K562 (cell line): Measurements from ENCODE around the gene CARD10. TPM values are rescaled to one million over a fixed set of nuclear protein-coding genes. Genes with fewer than 3 reads are reported as not detected.

Experiments
- ARID2 ChIP-seq: fragments of 450-650 bp; IDR thresholded peaks from 2 replicates; pipeline ENCODE4 v1.6.1; 2017; ENCODE audit warnings: antibody characterized with exemption, mild to moderate bottlenecking
- CBX5 ChIP-seq: IDR thresholded peaks from 2 replicates; pipeline ENCODE4 v1.6.1; 2014; ENCODE audit warnings: low read depth, borderline replicate concordance
- NCOR1 ChIP-seq: fragments of 450-650 bp; IDR thresholded peaks from 2 replicates; pipeline ENCODE4 v1.6.1; 2016; ENCODE audit warnings: mild to moderate bottlenecking, moderate library complexity
- NRF1 ChIP-seq, 2 experiments: fragments of 450-650 bp; IDR thresholded peaks in 1 of 2; conservative IDR thresholded peaks in 1 of 2; 2 replicates each; pipeline ENCODE4 v1.6.1; 2014; ENCODE audit warnings: mild to moderate bottlenecking in 2 of 2
- RCOR1 ChIP-seq, 2 experiments: IDR thresholded peaks; 2 replicates each; pipeline ENCODE4 v1.6.1; 2012; ENCODE audit warnings: low read depth in 2 of 2, low read length in 2 of 2, borderline replicate concordance in 1 of 2, improper control_type of control experiment in 1 of 2
- SMC3 ChIP-seq: conservative IDR thresholded peaks from 2 replicates; pipeline ENCODE4 v1.6.1; 2011; ENCODE audit warnings: low read depth, low read length, improper control_type of control experiment; ENCODE audit not compliant: insufficient read depth
- TRIM28 ChIP-seq: fragments of 450-650 bp; IDR thresholded peaks from 2 replicates; pipeline ENCODE4 v1.6.1; 2017
- ZBTB11 ChIP-seq, 3 experiments: fragments of 200-800 bp in 1 of 3; fragments of 250-450 bp in 1 of 3; fragments of 450-650 bp in 1 of 3; sonication (Bioruptor Pico) in 1 of 3; sonication (Bioruptor generic) in 1 of 3; formaldehyde crosslinking in 1 of 3; IDR thresholded peaks; 2 replicates each; pipeline versions ENCODE4 v1.6.1 to v1.8.0; 2016 to 2022; ENCODE audit warnings: mild to moderate bottlenecking in 2 of 3, missing genetic modification characterization in 2 of 3, missing compliant biosample characterization in 1 of 3, moderate library complexity in 1 of 3
- ZFX ChIP-seq: sonication (generic); formaldehyde crosslinking; IDR thresholded peaks from 2 replicates; pipeline ENCODE4 v1.8.0; 2022; ENCODE audit warnings: mild to moderate bottlenecking, missing genetic modification reagents, moderate library complexity
- ZNF280A ChIP-seq: fragments of 450-650 bp; IDR thresholded peaks from 2 replicates; pipeline ENCODE4 v1.6.1; 2018; ENCODE audit warnings: mild to moderate bottlenecking, low read depth; ENCODE audit not compliant: partially characterized antibody
- ZNF280B ChIP-seq: fragments of 250-450 bp; sonication (Bioruptor Pico); IDR thresholded peaks from 2 replicates; pipeline ENCODE4 v1.5.1; 2021; ENCODE audit warnings: mild to moderate bottlenecking
- ZNF316 ChIP-seq: fragments of 450-650 bp; IDR thresholded peaks from 2 replicates; pipeline ENCODE4 v1.6.1; 2016
- ZNF609 ChIP-seq: sonication (generic); formaldehyde crosslinking; IDR thresholded peaks from 2 replicates; pipeline ENCODE4 v1.8.1; 2023; ENCODE audit warnings: missing genetic modification reagents, mild to moderate bottlenecking, borderline replicate concordance
- ZNF644 ChIP-seq: fragments of 200-800 bp; sonication (Bioruptor generic); IDR thresholded peaks from 2 replicates; pipeline ENCODE4 v1.6.1; 2016; ENCODE audit warnings: low read depth, missing genetic modification characterization, missing compliant biosample characterization
- ZNF778 ChIP-seq: fragments of 450-650 bp; formaldehyde crosslinking; IDR thresholded peaks from 2 replicates; pipeline ENCODE4 v1.4.0; 2020; ENCODE audit warnings: mild to moderate bottlenecking, moderate library complexity
- ZNF780A ChIP-seq: fragments of 250-450 bp; sonication (Bioruptor Pico); IDR thresholded peaks from 2 replicates; pipeline ENCODE4 v1.5.0; 2021; ENCODE audit warnings: mild to moderate bottlenecking
- polyA plus RNA-seq, 8 experiments: library from polyadenylated mRNA; depleted of rRNA in 4 of 8; stranded (reverse) in 5 of 8; unstranded in 3 of 8; fragments of >200 nt; fragmentation: Nextera tagmentation in 2 of 8; fragmentation: Illumina TruSeq in 1 of 8; extraction: Ambion mirVana in 2 of 8; extraction: Trizol in 1 of 8; gene quantifications; 2 replicates each; pipeline versions ENCODE4 v1.2.1 to v1.2.3, GENCODE V29; 2011 to 2014; ENCODE audit warnings: inconsistent platforms in 1 of 8, missing spikeins in 1 of 8
- total RNA-seq, 7 experiments: library from RNA; depleted of rRNA in 6 of 7; stranded (reverse); fragments of >200 nt in 6 of 7; fragmentation: Illumina TruSeq in 2 of 7; extraction: Trizol in 2 of 7; gene quantifications; 2 replicates each; pipeline versions ENCODE4 v1.2.1 to v1.2.3, GENCODE V29; 2011 to 2021; ENCODE audit warnings: low replicate concordance in 1 of 7

The CARD10 gene
- total and polyA plus RNA-seq, 9 of the 15 experiments (the other 6 are each of a cell fraction or from before 2014, with no cell fraction given): 0.13 to 5.8 (median 1.6) TPM

- no peak for TF ChIP-seq ZNF280B (CRISPR knock-in tag)
- 0 out of 4 replicates have a peak, but pooled peaks of 1 of the 2 experiments have one; percentile 37 for TF ChIP-seq RCOR1 (IDR thresholded peaks at IDR 0.05; ENCODE audit: borderline replicate concordance in 1 of 2, low read depth in 2 of 2, low read length in 2 of 2)
- no peak for TF ChIP-seq ZFX (CRISPR knock-in tag)
- no peak for TF ChIP-seq ZNF778 (CRISPR knock-in tag)
- TF ChIP-seq NRF1 (conservative IDR thresholded peaks at IDR 0.05 in 1 of 2, IDR thresholded peaks at IDR 0.05 in 1 of 2): peak; percentile 16 to 38; a peak in 2 of 4 replicates
- peak; percentile 81 for TF ChIP-seq ARID2
- peak; percentile 97 for TF ChIP-seq SMC3
- no peak for TF ChIP-seq ZNF316
- TF ChIP-seq ZNF280A: no peak
- no peak for TF ChIP-seq NCOR1
- TF ChIP-seq ZNF609: no peak
- no peak for TF ChIP-seq CBX5
- no peak for TF ChIP-seq TRIM28
- TF ChIP-seq ZBTB11 (CRISPR knock-in tag; IDR thresholded peaks at IDR 0.05): 0 out of 6 replicates have a peak, but pooled peaks of 1 of the 3 experiments have one; percentile 16
- no peak for TF ChIP-seq ZNF644 (tag)
- TF ChIP-seq ZNF780A (CRISPR knock-in tag): no peak
Observed at GRCh38 chr22:37538590-37539357, 19.6 kb upstream of the CARD10 start (continued).
